Lung (tissue), 12 donors: Measurements from ENCODE around the gene ALKBH2. TPM values are rescaled to one million over a fixed set of nuclear protein-coding genes. Genes with fewer than 3 reads are reported as not detected.

Experiments
- ATAC-seq: fragments of 200-7000 bp; cut with Tn5 transposase; one replicate; pipeline ENCODE4 v1.9.1; 2020; ENCODE audit warnings: moderate number of reproducible peaks; ENCODE audit not compliant: insufficient read depth, low FRiP score
- DNase-seq, 3 donors: peaks; one replicate each; pipeline ENCODE4 v3.0.0-alpha.2; 2013 to 2017
- H3K27ac ChIP-seq, 2 donors: one replicate each; pipeline ENCODE4 v1.5.1; 2013; ENCODE audit warnings: mild to moderate bottlenecking in 2 of 2, moderate library complexity in 2 of 2, control low read depth in 1 of 2, inconsistent platforms in 1 of 2, low read depth in 1 of 2, low read length in 1 of 2
- H3K27me3 ChIP-seq, 3 donors: one replicate each; pipeline ENCODE4 v1.5.1; 2013; ENCODE audit warnings: low read length in 2 of 3; ENCODE audit not compliant: control insufficient read depth in 3 of 3, insufficient read depth in 3 of 3
- H3K36me3 ChIP-seq, 4 donors: one replicate each; pipeline ENCODE4 v1.5.1; 2013; ENCODE audit warnings: low read length in 4 of 4, mild to moderate bottlenecking in 1 of 4, moderate library complexity in 1 of 4; ENCODE audit not compliant: control insufficient read depth in 4 of 4, insufficient read depth in 4 of 4
- H3K4me1 ChIP-seq, 5 donors: one replicate each; pipeline ENCODE4 v1.5.1; 2013; ENCODE audit warnings: low read length in 5 of 5, mild to moderate bottlenecking in 2 of 5, moderate library complexity in 1 of 5; ENCODE audit not compliant: control insufficient read depth in 5 of 5, insufficient read depth in 5 of 5
- H3K4me3 ChIP-seq: one replicate; pipeline ENCODE4 v1.5.1; 2013; ENCODE audit warnings: mild to moderate bottlenecking, control low read depth, moderate library complexity
- H3K9ac ChIP-seq, 2 donors: one replicate each; pipeline ENCODE4 v1.5.1; 2013; ENCODE audit warnings: low read length in 2 of 2, control low read depth in 1 of 2; ENCODE audit not compliant: insufficient read depth in 1 of 2
- H3K9me3 ChIP-seq, 4 donors: one replicate each; pipeline ENCODE4 v1.5.1; 2013; ENCODE audit warnings: low read length in 3 of 4, mild to moderate bottlenecking in 1 of 4, moderate library complexity in 1 of 4; ENCODE audit not compliant: control insufficient read depth in 4 of 4, insufficient read depth in 3 of 4
- WGBS, 2 donors: extraction: QIAGEN DNeasy Blood & Tissue Kit; methylation state at CpG; one replicate each; pipeline ENCODE4 v1.1.7; 2013; 5-methylcytosine and 5-hydroxymethylcytosine counted together
- polyA plus RNA-seq, 2 donors: library from polyadenylated mRNA; stranded (reverse); fragments of 200-250 nt; gene quantifications; one replicate each; pipeline ENCODE4 v1.2.1, GENCODE V29; 2013
- total RNA-seq, 2 donors: library from RNA; depleted of rRNA in 1 of 2; stranded (reverse); fragments of >200 nt in 1 of 2; gene quantifications; one replicate each; pipeline ENCODE4 v1.2.1, GENCODE V29; 2014 to 2021
- TF ChIP-seq, protein P1 (sequence below): IDR thresholded peaks from 2 replicates; pipeline ENCODE4 v1.5.1; 2012; ENCODE audit warnings: mild to moderate bottlenecking; ENCODE audit errors: control extremely low read depth, extremely low read depth
- donor health status: control.
- donor health status: control.
- donor health status: Bipolar disorder and iron deficiency.
- donor health status: healthy.
- donor health status: DM: yes; HTN: yes; CAD: no.

Gene ALKBH2
- total and polyA plus RNA-seq, 4 donors = 10.7 to 42.5 (median 19.1) TPM

DNA sequence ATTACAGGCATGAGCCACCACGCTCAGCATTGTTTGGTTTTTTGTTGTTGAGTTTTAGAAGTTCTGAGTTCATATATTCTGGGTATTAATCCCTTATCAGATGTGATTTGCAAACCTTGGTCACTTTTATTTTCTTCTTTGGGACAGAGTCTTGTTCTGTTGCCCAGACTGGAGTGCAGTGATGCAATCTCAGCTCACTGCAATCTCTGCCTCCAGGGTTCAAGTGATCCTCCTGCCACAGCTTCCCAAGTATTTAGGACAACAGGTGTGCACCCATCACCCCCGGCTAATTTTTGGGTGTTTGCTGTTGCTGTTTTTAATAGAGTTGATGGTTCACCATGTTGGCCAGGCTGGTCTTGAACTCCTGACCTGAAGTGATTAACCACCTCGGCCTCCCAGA is 29.1 kb downstream of the ALKBH2 start:
- Histone ChIP-seq H3K9ac (no peak overlapping the region), H3K4me3 (no peak overlapping the region), H3K27me3 (no peaks in the 10 kb centered on the region), H3K27ac (no peak overlapping the region), H3K4me1 (no peaks in the 10 kb centered on the region), H3K36me3 (peaks cover 12 to 40% (median 29%) of the 10 kb centered on the region in 4 donors), H3K9me3 (peaks cover 0 to 5% (median 0%) of the 10 kb centered on the region in 4 donors)
- DNase-seq (no peak), ATAC-seq (no peak)
- TF ChIP-seq, protein P1, sequence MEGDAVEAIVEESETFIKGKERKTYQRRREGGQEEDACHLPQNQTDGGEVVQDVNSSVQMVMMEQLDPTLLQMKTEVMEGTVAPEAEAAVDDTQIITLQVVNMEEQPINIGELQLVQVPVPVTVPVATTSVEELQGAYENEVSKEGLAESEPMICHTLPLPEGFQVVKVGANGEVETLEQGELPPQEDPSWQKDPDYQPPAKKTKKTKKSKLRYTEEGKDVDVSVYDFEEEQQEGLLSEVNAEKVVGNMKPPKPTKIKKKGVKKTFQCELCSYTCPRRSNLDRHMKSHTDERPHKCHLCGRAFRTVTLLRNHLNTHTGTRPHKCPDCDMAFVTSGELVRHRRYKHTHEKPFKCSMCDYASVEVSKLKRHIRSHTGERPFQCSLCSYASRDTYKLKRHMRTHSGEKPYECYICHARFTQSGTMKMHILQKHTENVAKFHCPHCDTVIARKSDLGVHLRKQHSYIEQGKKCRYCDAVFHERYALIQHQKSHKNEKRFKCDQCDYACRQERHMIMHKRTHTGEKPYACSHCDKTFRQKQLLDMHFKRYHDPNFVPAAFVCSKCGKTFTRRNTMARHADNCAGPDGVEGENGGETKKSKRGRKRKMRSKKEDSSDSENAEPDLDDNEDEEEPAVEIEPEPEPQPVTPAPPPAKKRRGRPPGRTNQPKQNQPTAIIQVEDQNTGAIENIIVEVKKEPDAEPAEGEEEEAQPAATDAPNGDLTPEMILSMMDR = no peak
- 91 to 95% methylated on average over 3 of the region's 3 CpGs for WGBS, 2 donors

DNA sequence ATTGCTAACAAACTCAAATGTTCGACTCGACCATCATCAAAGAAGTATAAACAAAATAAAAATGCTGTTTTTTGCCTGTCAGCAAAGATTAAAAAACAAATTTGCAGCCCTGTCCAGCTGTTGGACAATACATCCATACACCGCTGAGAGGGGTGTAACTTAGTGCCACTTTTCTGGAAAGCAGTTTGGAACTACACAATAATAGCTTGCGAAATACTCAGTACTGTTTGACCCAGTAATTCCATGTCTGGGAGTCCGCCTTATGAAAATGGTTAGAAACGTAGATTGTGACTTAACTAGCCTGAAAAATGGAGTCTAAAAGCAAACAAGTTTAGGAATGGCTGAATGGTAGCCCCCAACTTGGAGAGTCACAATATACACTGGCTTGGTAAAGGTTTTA is 34.5 kb downstream of the ALKBH2 start:
- H3K9me3 ChIP-seq = peaks cover 0 to 5% (median 0%) of the 10 kb centered on the region in 4 donors
- no peaks in the 10 kb centered on the region for H3K27me3 ChIP-seq
- TF ChIP-seq, protein P1 = no peak
- no peak overlapping the region for H3K4me3 ChIP-seq
- H3K36me3 ChIP-seq = peaks cover 6 to 19% (median 13%) of the 10 kb centered on the region in 4 donors
- H3K27ac ChIP-seq = no peak overlapping the region
- ATAC-seq (no peak), DNase-seq (no peak)
- WGBS, 2 donors = 91 to 97% methylated on average over 6 of the region's 6 CpGs
- no peak overlapping the region for H3K9ac ChIP-seq
- H3K4me1 ChIP-seq = peaks cover 0 to 3% (median 2%) of the 10 kb centered on the region in 5 donors

- Histone ChIP-seq H3K4me1 (peaks cover 0 to 10% (median 7%) of the 10 kb centered on the region in 5 donors), H3K9ac (no peak overlapping the region), H3K27me3 (no peaks in the 10 kb centered on the region), H3K9me3 (no peaks in the 10 kb centered on the region), H3K4me3 (no peak overlapping the region), H3K36me3 (peaks cover 5 to 13% (median 6%) of the 10 kb centered on the region in 4 donors), H3K27ac (no peak overlapping the region)
- ATAC-seq (no peak), DNase-seq (no peak)
- WGBS, 2 donors = 96 to 100% methylated on average over 1 of the region's 1 CpG
- TF ChIP-seq, protein P1 = no peak
Measured at GRCh38 chr12:109057376-109057775, 35.9 kb downstream of the ALKBH2 start.

GRCh38 chr12:109056891-109057290 is 36.4 kb downstream of the ALKBH2 start:
- Histone ChIP-seq H3K27me3 (no peaks in the 10 kb centered on the region), H3K27ac (no peak overlapping the region), H3K9ac (no peak overlapping the region), H3K4me3 (no peak overlapping the region), H3K9me3 (no peaks in the 10 kb centered on the region), H3K4me1 (peaks cover 0 to 11% (median 7%) of the 10 kb centered on the region in 5 donors), H3K36me3 (peaks cover 5 to 13% (median 6%) of the 10 kb centered on the region in 4 donors)
- WGBS, 2 donors = 90 to 94% methylated on average over 3 of the region's 3 CpGs
- no peak for DNase-seq
- TF ChIP-seq, protein P1 = no peak
- ATAC-seq = no peak
